ENCODE results near the gene RNF213.

DNA sequence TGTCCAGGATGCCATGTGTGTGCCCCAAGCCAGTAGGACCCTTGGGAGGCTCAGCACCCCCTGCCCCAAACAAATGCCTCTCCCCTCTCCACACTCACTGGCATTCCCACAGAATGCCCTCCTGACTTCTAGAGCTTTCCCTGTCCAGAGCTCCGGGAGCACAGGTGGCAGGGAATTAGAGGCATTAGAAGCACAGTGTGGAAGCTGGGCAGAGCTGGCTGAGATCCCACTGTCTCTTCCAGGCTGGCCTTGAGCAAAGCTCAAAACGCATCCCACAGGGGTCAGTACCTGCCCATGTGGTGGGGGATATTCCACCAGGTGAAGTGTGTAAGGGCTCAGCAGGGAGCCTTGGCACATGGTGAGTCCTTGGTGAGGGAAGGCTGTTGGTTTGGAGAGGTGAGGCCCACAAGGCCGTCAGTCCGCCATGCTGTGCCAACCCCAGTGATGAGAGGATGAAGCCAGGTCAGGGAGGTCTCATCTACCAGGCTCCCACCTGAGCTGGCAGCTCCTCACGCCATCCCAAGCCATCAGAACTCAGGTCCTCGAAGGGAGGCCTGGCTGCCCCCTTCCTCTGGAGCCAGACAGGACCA is 172.4 kb downstream of the RNF213 start:
- TF ChIP-seq, protein P1, sequence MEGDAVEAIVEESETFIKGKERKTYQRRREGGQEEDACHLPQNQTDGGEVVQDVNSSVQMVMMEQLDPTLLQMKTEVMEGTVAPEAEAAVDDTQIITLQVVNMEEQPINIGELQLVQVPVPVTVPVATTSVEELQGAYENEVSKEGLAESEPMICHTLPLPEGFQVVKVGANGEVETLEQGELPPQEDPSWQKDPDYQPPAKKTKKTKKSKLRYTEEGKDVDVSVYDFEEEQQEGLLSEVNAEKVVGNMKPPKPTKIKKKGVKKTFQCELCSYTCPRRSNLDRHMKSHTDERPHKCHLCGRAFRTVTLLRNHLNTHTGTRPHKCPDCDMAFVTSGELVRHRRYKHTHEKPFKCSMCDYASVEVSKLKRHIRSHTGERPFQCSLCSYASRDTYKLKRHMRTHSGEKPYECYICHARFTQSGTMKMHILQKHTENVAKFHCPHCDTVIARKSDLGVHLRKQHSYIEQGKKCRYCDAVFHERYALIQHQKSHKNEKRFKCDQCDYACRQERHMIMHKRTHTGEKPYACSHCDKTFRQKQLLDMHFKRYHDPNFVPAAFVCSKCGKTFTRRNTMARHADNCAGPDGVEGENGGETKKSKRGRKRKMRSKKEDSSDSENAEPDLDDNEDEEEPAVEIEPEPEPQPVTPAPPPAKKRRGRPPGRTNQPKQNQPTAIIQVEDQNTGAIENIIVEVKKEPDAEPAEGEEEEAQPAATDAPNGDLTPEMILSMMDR (IDR thresholded peaks at IDR 0.05; ENCODE audit: low read length): no peak
- TF ChIP-seq EZH2 (IDR thresholded peaks at IDR 0.05; ENCODE audit: borderline replicate concordance, low read length): no peak
